Thoracic aorta (tissue), 2 donors: ENCODE data around the gene DNAH8. TPM values are rescaled to one million over a fixed set of nuclear protein-coding genes. Genes with fewer than 3 reads are reported as not detected.
A peak's percentile ranks its signal among the peaks of the same experiment; 100 is the strongest.

Experiments
- ATAC-seq: fragments of 150-250 bp; one replicate; pipeline ENCODE4 v1.8.0; 2017; ENCODE audit warnings: low read depth; ENCODE audit not compliant: insufficient number of reproducible peaks, low FRiP score
- DNase-seq: peaks from one replicate; pipeline ENCODE4 v3.0.0-alpha.2; 2020; ENCODE audit warnings: low spot score
- H3K27ac ChIP-seq, 2 donors: fragments of 200-600 bp; sonication (generic); 1 replicate in 1 of 2; 2 replicates in 1 of 2; pipeline ENCODE4 v1.5.1; 2016; ENCODE audit warnings: mild to moderate bottlenecking in 2 of 2, moderate library complexity in 2 of 2
- H3K27me3 ChIP-seq: fragments of 200-600 bp; sonication (generic); replicated peaks from 2 replicates; pipeline ENCODE4 v1.6.0; 2016; ENCODE audit warnings: mild to moderate bottlenecking; ENCODE audit not compliant: insufficient read depth
- H3K36me3 ChIP-seq: fragments of 200-600 bp; sonication (generic); one replicate; pipeline ENCODE4 v1.5.1; 2016
- H3K4me1 ChIP-seq, 2 donors: fragments of 200-600 bp; sonication (generic); 1 replicate in 1 of 2; 2 replicates in 1 of 2; pipeline versions ENCODE4 v1.5.1 to v1.6.0; 2016; ENCODE audit warnings: low read depth in 2 of 2, mild to moderate bottlenecking in 1 of 2; ENCODE audit not compliant: control insufficient read depth in 1 of 2
- H3K4me3 ChIP-seq: fragments of 200-600 bp; sonication (generic); 2 replicates; pipeline ENCODE4 v1.5.1; 2016; ENCODE audit warnings: mild to moderate bottlenecking
- H3K9me3 ChIP-seq: fragments of 200-600 bp; sonication (generic); 2 replicates; pipeline ENCODE4 v1.5.1; 2016
- CTCF ChIP-seq: fragments of 200-600 bp; sonication (generic); IDR thresholded peaks from one replicate; pipeline ENCODE4 v1.5.1; 2019; ENCODE audit warnings: antibody characterized with exemption
- total RNA-seq, 2 donors: library from RNA; depleted of rRNA; stranded (reverse); fragments of >200 nt; gene quantifications; one replicate each; pipeline versions ENCODE4 v1.1.0 to v1.2.3, GENCODE V29; 2016

DNAH8 gene
- total RNA-seq, 2 donors from 2014 or later = 0.14 TPM; not detected in 1

GRCh38 chr6:39020136-39020535 lies 305.0 kb downstream of the DNAH8 start:
- Histone ChIP-seq H3K36me3 (no peaks in the 10 kb centered on the region), H3K4me3 (no peak overlapping the region), H3K27ac (no peak overlapping the region), H3K4me1 (no peaks in the 10 kb centered on the region), H3K27me3 (no peaks in the 10 kb centered on the region), H3K9me3 (no peaks in the 10 kb centered on the region)
- TF ChIP-seq CTCF = no peak
- DNase-seq (no peak), ATAC-seq (no peak)

DNA sequence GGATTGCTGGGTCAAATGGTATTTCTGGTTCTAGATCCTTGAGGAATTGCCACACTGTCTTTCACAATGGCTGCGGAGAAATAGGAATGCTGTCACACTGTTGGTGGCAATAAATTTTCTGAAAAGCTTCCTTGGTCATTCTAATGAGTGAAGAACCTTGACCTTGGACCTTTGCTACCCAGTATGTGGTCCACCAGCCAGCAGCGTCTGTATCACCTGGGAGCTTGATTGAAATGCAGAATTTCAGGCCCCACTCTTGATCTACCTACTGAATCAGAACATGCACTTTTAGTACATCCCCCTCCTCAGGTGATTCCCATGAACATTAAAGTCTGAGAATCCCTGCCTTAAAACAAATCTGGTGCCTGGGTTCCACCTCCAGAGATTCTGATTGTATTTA lies 305.9 kb downstream of the DNAH8 start:
- ATAC-seq (no peak), DNase-seq (no peak)
- Histone ChIP-seq H3K27me3 (no peaks in the 10 kb centered on the region), H3K9me3 (no peaks in the 10 kb centered on the region), H3K36me3 (no peaks in the 10 kb centered on the region), H3K4me1 (peaks cover 0 to under 1% of the 10 kb centered on the region in 2 donors), H3K4me3 (no peak overlapping the region), H3K27ac (no peak overlapping the region)
- TF ChIP-seq CTCF = no peak

DNA sequence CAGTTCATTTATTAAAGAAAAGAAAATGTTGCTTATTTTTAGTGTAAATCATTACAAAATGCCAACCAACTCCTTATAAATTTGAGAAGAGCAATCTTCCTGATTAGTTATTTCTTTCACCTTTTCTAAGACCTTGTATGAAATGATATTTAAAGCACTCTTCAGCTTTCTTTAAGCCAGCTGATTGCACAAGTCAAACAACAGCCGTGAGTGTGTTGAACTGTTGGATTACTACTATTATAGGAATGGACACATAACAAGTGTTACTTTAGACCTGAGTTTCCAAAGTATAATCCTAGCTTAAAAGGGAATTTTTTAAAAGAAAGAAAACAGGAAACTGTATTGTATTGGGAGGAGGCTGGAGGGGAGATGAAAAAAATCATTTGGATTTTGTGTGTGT lies 306.7 kb downstream of the DNAH8 start:
- Histone ChIP-seq H3K27ac (no peak overlapping the region), H3K27me3 (no peaks in the 10 kb centered on the region), H3K9me3 (no peaks in the 10 kb centered on the region), H3K4me3 (no peak overlapping the region), H3K4me1 (peaks cover 0 to 3% of the 10 kb centered on the region in 2 donors), H3K36me3 (no peaks in the 10 kb centered on the region)
- no peak for ATAC-seq
- no peak for DNase-seq
- no peak for TF ChIP-seq CTCF

GRCh38 chr6:39026175-39026574 lies 311.1 kb downstream of the DNAH8 start:
- no peak for DNase-seq
- Histone ChIP-seq H3K9me3 (no peaks in the 10 kb centered on the region), H3K27me3 (no peaks in the 10 kb centered on the region), H3K4me1 (peaks cover 0 to 3% of the 10 kb centered on the region in 2 donors), H3K27ac (no peak overlapping the region), H3K4me3 (no peak overlapping the region), H3K36me3 (no peaks in the 10 kb centered on the region)
- no peak for TF ChIP-seq CTCF
- no peak for ATAC-seq

- Histone ChIP-seq H3K27ac (no peak overlapping the region), H3K4me1 (peaks cover 0 to 3% of the 10 kb centered on the region in 2 donors), H3K27me3 (no peaks in the 10 kb centered on the region), H3K36me3 (no peaks in the 10 kb centered on the region), H3K4me3 (no peak overlapping the region), H3K9me3 (no peaks in the 10 kb centered on the region)
- no peak for DNase-seq
- no peak for ATAC-seq
- peak; percentile 13 for TF ChIP-seq CTCF
Measured at GRCh38 chr6:39029156-39030011, 314.3 kb downstream of the DNAH8 start.
